Stimulated activated CD8-positive, alpha-beta memory T cell treated with anti-CD3 and anti-CD28 coated beads, Interleukin-4, amount 100 ng/mL, for 48 hours (primary cell): ENCODE data around the gene SAMD9.
A peak's percentile ranks its signal among the peaks of the same experiment; 100 is the strongest.
"Not testable (repeated sequence)": the region's sequence is repeated elsewhere in the genome, so short reads cannot be mapped to it uniquely, and the experiment has no call there.

Source experiments
- DNase-seq: peaks from one replicate; pipeline ENCODE4 v3.0.0-alpha.2; 2020

Gene SAMD9

DNA sequence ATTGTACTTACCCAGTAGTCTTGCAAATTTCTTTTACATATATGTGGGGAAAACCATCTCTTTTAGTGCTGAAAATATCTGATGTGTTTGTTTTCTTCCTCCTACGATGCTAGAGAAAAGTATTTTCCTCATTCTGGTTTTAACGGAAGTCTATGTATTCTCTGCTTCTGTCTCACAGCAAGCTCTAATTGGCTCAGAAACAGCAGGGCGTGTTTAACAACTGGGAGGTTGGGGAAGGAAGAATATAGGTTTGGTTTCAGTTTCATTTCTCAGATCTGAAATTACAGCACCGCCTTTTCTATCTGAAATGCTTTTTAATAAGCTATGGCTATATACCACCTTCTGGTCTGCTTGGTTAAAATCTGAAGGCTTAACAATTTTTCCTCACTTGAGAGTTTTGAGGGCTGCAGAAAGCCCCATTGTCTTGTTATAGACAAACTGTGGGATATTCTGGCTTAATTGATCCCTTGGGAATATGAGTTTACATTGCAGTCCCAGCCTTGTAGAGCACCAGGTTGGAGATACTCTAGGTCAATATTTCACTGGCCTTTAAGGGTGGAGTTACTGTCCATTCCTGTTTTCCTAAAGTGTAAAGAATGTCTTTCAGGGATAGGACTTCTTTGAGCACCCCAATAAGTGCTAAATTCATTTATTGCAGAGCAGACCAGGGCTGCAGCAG, at the start of gene SAMD9:
SAMD9 (minus strand) TSS at position 128 of the 679 bp plus-strand sequence. CDS start 11,882 bp downstream, outside the sequence.
- peak; percentile 46 for DNase-seq

DNA sequence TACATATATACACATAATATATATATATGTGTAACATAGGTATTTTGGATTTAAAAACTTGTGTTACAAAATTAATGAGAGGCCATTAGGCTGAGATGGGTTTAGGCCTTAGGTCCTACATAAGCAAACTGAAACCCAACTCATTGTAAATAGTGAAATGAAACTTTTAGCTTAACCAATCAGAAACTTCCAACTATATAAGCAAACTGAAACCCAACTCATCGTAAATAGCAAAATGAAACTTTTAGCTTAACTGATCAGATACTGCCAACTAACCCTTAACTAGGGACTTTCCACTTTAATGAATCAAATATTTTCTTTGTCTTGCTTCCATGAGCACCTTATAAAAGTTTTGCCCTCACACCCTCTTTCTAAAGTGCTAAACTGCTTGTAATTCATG, 47.7 kb upstream of the SAMD9 start:
- no peak for DNase-seq

DNA sequence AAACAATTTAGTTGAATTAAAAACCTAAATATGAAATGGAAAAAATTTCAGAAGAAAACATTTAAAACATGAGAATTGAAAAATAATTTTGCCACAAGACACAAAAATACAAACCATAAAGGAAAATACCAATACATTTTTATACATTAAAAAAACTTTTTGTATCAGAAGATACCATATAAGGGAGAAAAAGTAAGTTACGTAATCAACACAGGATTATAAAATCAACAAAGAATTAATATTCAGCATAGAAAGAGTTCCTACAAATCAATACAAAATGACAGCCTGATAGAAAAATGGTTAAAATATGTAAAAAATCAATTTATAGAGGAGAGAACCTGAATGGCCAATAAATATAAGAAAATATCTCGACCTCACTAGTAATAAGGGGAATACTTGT, 47.0 kb upstream of the SAMD9 start:
- DNase-seq, result no peak

DNA sequence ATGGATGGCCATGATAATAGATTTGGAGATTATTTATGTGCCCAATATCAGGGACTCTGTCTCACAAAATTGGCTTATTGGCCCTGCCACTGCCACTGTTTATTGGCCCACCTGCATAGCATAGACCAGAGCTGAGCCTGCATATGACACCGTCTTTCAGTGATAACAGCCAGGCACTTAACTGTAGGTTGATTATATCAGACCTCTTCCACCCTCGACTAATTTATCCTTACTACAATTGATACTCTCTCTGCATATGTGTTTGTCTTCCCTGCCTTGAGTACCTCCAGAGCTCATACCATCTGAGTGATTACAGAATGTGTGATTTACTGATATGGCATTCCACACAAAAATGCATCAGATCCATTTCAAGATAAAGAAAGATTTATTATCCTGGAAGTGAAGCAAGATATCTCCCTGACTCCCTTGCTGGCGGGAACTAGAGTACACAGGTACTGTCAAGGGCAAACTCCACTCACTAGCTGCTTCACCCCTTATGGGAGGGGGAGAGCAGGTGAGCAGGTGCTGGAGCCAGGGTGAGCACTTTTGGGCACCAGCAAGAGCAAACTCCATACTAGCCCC, 43.5 kb upstream of the SAMD9 start:
- no peak for DNase-seq

DNA sequence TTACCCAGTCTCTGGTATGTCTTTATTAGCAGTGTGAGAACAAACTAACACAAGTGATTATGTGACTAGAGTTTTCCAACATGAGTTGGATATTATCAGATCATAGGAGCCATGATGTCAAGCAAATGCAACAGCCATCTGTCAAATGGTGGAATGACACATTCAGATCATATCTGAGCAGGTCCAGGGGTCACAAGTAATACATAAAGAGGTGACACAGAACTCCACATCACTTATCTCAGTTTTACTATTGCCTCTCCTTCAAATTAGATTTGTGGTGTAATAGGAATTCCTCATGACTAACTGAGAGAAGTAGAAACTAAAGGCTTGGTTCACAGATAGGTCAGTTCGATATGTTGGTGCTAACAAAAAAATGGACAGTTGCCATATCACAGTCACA, 42.6 kb upstream of the SAMD9 start:
- no peak for DNase-seq

DNA sequence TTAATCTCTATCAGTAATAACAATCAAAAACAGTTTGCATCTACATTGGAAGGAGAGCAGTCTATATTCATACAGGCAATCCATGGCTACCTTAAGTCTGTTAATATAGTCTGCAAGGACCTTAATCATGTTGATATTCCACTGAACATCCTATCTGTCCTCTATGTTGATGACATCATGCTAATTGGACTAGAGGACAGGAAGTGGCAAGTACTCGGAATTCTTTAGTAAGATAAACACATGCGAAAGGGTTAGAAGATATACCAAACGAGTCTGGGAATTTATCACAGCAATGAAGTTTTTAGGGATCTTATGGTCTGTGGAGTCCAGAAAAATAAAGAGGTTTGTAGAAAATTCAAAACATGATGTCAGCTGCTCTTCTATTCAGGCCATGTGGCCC, 41.7 kb upstream of the SAMD9 start:
- DNase-seq, result no peak

DNA sequence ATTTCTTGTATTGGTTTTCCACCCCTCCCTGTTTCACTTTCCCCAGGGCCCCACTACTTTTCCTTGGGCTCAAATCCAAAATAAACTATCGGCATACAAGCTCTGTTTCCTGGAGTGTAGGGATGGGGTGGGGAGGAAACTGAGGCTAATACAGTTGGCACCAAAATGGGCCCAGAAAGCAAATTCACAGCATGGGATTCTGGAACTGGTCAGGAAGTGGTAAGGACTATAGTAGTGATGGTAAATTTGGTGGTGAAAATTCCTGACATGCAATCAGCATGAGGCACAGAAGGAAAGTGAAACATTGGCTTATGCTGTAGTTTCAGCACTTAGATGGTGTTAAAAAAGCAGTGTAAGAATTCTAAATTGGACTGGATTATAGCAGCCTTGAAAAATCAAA, 39.1 kb upstream of the SAMD9 start:
- DNase-seq, result no peak

DNA sequence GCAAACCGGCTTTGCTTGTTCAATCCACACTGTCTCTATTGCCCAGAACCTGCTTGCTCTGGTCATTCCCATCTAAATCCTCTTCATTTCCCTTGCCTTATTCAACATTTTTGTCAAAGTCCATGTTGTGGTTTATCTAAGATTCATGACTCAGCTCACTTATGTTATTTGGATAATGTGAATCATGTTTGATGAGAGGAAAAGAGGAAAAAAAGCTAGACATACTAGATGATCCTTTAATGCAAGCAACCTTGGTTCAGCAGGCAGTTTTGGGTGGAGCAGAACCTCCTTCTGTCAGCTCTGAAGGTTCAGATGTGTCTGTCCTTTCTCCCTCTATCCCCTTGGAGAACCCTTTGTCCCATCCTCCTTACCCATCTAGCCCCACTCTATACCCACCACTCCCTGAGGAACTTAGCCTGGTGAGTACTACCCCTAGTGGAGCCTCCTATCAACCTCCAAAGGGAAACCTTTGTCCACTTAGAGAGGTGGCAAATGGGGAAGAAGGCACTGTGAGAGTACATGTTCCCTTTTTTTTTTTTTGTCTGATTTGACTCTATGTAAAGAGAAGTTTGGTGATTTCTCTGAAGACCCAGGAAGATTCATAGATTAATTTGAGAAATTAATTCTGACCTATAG, 32.5 kb upstream of the SAMD9 start:
- no peak for DNase-seq

DNA sequence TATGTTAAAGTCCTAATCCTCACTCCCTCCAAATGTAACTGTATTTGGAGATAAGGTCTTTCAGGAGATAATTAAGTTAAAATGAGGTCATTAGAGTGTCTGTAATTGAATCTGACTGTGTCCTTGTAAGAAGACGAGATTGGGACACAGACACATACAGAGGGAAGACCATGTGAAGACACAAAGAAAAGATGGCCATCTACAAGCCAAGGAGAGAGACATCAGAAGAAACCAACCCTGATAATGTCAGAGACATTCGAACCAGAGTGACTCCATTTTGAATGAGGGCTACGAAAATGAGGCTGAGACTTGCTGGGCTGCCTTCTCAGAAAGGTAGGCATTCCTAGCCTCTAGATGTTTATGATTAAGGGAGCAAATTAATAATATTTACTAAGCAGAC, 30.9 kb upstream of the SAMD9 start:
- no peak for DNase-seq

DNA sequence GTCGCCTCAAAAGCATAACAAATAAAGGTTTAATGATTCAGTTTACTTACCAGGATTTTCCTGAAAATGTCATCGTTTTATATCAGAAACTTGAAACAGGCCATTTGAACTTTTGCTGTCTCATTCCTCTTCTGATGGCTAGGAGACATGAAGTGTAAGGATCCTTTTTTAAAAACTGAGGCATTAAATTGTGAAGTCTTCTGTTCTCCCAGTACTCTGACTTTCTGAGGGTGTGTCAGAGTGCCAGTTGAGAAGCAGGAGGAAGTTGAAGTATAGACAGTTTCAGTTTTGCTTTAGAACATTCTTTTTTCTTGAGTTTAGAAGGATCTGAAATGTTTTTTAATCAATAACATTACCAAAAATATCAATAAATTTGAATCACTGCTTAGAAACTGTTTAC, 30.4 kb upstream of the SAMD9 start, which contains the start of gene SAMD9L:
SAMD9L (minus strand) TSS at position 242 of the 400 bp plus-strand sequence. CDS start 12,414 bp downstream, outside the sequence.
- no peak for DNase-seq

DNA sequence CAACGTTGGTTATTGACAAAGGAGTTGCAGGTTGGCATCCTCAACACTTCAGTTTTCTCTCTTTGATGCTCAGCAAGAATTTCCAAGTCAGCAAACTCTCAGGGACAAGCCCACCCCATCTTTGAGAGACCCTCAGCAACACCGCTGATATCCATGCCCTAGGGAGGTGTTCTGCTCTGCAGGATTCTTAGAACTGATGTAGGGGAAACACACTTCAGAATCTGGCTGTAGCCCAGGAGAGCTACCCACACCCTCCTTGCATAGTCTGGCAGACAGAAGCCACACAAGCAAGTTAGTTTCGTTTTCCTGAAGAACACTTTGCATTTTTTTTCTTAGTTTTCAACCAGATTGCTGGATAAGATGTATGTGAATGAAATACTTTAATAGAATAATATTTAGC, 29.6 kb upstream of the SAMD9 start:
- DNase-seq, result peak; percentile 42

DNA sequence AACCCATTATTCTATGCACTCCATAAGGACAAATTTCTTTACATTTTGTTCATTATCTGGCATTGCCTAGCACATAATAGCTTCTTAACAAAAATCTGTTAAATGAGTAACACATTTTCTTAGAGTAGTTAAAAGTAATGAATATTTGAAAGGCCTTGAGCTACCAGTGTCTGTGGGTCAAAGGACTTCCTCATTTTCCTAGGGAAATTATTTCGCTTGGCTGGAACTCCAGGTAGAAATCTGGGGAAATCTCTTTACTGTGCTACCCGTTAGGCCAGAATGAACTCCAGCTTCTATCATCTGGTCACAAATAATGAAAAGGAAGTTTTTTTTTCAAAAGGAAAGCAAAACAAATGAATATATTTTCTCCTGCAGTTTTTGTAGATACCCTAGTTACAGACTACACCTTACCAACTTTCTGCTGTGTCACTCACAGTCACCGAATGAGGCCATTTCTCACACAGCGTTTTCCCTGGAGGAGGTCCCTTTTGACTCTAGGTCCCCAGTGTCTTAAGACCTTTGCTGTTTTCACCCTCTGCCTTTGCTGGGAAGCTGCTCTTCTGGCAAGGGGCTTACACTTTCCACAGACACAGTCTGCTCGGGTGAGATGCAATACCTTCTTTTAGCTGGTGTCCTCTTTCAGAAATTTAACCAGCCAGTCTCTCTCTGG, 28.8 kb upstream of the SAMD9 start:
- DNase-seq, result peak; percentile 27

DNA sequence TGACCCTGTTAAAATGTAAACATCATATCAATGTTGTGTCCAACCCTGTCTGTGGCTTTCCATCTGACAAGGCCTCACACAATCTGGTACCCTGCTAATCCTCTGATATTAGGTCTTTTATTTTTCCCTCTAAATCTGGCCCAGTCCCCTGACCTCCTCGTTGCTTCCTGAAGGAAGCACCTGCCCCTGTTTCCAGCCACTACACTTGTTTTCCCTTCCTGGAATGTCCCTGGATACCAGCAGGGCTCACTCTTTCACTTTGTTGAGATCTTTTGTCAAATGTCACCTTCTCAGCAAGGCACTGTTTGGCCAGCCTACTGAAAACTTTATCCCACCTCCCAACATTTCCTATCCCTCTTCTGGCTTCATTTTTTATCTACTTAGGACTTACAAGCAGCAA, 28.3 kb upstream of the SAMD9 start:
- no peak for DNase-seq

DNA sequence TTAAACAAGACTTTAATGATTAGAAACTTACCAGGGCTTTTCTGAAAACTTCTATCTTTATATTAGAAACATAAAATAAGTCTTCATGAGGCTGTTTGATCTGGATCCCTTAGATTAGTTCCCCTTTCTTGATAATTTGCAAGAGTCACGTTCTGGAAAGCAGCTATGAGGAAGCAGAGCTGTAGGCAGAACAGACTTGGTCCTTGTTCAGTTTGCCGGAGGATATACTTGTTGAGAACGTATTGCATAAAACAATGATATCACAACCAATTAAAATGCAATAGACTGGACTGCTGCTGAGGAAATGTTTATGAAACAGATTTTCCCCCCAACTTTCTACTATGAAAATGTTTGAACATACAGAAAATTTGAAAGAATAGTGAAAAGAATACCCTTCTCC, 27.6 kb upstream of the SAMD9 start:
- no peak for DNase-seq

DNA sequence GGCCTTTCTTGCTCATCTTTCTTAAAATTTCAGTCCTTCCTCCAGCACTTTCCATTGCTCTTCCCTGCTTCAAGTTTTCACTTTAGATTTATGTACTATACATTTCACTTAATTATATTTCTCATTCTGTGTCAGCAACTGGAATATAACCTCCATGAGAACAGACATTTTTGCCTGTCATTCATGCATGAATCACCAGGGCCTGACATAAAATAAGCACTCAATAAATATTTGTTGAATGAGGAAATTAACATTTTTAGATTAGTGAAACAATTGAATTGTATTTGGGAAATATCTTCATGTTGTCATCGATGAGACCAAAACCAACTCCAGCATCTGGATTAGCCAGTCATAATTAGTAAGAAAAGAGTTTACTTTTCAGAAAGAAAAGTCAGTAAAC, 24.3 kb upstream of the SAMD9 start:
- DNase-seq, result no peak

DNA sequence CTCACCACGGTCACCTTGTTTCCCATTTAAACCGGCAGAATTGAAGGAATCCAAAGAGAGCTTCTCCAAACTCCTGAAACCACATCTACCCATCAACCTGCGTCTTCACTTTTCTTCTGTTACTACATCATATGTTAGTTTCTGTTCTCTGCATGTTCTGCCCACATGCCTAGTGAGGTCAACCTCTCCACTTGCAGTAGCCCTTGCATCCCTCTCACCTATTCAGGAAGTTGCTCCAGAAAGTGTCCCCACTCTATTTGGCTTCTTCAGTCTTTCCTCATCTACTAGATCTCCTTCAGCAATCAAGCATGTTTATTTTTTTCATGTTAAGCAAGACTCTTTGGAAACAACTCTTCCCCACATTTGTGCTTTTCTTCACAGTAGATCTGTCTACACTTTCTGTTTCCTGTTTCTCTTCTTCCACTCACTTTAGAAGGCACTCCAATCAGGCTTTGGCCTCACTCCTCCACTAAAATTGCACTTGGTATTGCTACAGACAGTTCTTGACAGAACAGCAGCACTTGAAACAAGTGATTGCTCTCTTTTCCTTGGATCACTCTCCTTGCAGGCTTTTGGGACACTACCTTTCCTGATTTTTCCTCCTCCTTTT, 22.9 kb upstream of the SAMD9 start:
- no peak for DNase-seq

DNA sequence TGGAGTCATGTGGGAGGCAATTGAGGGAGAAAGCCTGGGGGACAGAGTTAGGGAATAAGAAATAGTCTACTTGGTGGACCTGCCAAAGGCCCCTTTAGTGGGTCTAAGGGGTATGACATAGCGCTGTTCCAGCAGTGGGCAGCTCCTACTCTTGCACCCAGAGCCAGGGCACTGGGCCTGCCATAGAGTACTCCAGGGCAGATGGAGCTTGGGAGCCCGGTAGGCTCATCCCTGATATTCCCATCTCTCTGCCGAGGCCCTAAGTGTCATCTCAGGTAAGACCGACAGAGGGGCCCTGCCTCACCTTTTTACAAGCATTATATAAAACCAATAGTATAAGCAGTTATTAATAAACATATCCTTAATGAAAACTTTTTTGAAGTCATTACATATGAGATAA, 20.8 kb upstream of the SAMD9 start:
- DNase-seq, result no peak

DNA sequence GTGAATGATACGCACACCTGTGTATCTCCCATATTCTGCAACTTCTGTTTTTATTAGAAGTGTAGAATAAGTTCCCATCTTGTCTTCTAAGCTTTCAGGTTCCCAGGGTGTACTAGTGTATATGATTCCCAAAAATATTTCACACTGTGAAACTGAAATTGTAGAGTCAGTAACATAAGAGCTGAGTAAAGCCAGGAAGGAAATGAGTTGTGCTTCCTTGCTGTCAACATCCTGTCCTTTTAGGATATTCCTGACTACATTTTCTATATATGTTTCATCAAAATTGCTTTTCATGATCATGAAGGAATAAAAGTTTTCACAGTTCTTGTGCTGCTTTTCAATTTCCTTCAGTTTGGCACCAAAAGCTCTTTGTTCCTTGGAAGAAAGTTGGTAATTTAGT, 15.2 kb upstream of the SAMD9 start:
- no peak for DNase-seq

DNA sequence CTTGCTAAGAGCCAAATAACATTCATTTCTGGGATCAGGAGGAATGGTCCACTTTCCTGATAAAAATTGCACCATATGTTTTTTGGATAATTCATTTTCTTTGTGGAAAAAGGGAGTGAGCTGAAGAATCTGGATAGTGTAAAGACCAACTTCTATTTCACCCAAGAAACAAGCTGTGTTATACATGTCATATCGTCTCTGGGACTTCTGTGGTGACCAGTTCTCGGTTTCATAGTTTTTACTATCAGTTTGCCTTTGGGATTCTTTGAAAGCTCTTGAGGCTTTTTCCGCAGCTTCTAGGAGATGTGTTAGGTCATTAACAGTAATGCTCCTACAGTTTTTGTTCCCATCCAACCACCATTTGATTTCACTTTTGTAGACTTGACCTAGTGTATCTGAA, 14.4 kb upstream of the SAMD9 start:
- DNase-seq, result no peak

DNA sequence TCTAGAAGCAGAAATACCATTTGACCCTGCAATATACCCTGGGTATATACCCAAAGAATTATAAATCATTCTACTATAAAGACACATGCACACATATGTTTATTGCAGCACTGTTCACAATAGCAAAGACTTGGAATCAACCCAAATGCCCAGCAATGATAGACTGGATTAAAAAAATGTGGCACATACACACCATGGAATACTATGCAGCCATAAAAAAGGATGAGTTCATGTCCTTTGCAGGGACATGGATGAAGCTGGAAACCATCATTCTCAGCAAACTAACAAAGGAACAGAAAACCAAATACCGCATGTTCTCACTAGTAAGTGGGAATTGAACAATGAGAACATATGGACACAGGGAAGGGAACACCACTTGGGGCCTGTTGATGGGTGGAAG, 9.2 kb upstream of the SAMD9 start:
- DNase-seq, result not testable (repeated sequence)

DNA sequence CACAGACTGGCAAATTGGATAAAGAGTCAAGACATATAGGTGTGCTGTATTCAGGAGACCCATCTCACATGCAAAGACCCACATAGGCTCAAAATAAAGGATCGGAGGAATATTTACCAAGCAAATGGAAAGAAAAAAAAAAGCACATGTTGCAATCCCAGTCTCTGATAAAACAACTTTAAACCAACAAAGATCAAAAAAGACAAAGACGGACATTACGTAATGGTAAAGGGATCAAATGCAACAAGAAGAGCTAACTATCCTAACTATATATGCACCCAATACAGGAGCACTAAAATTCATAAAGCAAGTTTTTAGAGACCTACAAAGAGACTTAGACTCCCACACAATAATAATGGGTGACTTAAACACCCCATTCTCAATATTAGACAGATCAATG, 5.8 kb upstream of the SAMD9 start:
- not testable (repeated sequence) for DNase-seq

DNA sequence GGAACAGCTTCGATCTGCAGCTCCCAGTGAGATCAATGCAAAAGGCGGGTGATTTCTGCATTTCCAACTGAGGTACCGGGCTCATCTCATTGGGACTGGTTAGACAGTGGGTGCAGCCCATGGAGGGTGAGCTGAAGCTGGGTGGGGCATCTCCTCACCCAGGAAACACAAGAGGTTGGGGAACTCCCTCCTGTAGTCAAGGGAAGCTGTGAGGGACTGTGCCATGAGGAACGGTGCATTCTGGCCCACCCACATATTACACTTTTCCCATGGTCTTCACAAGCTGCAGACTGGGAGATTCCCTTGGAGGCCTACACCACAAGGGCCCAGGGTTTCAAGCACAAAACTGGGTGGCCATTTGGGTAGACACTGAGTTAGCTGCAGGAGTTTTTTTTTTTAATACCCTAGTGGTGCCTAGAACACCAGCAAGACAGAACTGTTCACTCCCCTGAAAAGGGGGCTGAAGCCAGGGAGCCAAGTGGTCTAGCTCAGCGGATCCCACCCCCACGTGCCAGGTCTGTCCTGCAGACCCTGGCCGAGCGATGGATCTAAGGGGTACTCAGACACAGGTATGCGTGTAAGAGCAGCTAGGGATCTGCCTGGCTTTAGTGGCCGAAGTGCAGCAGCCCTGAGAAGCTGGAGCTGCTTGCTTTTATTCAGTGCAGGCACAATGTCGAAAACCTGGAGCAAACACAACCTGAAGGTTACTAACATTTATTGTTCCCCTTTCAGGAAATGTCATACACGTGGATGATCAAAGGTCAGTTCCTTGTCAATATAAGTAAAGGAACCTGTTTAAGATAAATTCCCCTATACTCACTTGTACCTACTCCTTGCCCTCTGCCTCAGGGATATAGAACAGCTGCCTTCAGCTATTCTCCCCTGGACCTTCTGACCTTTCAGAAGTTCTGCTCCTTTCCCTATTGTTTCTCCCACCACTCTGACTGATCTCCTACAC, 3.1 kb upstream of the SAMD9 start:
- no peak for DNase-seq
